HepG2 (cell line): ENCODE data around the gene SGIP1. TPM values are rescaled to one million over a fixed set of nuclear protein-coding genes. Genes with fewer than 3 reads are reported as not detected.

ENCODE experiments used
- ATAC-seq: fragments of 200-7000 bp; cut with Tn5 transposase; 3 replicates; pipeline ENCODE4 v1.9.1; 2020; ENCODE audit warnings: mild to moderate bottlenecking, moderate library complexity
- BruUV-seq: library from RNA; stranded (reverse); fragments of 400-500 nt; replicated peaks from 2 replicates; lab custom pipeline; 2021; lab: Mats Ljungman, UMichigan
- CTCF ChIA-PET: fragments of 300-600 bp; formaldehyde crosslinking; extraction: SDS; loops from one replicate; lab custom pipeline; 2021; ENCODE audit warnings: low total read pairs, inconsistent platforms, low intra/inter-chr PET ratio; lab: Yijun Ruan, JAX
- POLR2A ChIA-PET: fragments of 350-600 bp; sonication (Branson Sonifier 250); formaldehyde crosslinking; loops from one replicate; lab custom pipeline; 2020; ENCODE audit warnings: antibody characterized with exemption, inconsistent platforms; lab: Yijun Ruan, JAX
- DNase-seq: peaks from one replicate; pipeline ENCODE4 v3.0.0-alpha.2; 2015; ENCODE audit warnings: low spot score
- FAIRE-seq: peaks from 3 replicates; lab custom pipeline; 2011; peaks lifted over from hg19 to GRCh38; lab: Jason Lieb, UNC
- H2AFZ ChIP-seq: one replicate; pipeline ENCODE4 v1.6.1; 2011; ENCODE audit warnings: low read length, inconsistent platforms
- H3K27ac ChIP-seq: fragments of 300-600 bp; 3 replicates; pipeline ENCODE4 v1.8.0; 2011; ENCODE audit warnings: mixed run types, mild to moderate bottlenecking, mixed read lengths, low read length, inconsistent platforms; ENCODE audit not compliant: insufficient read depth; ENCODE audit errors: extremely low read length
- H3K27me3 ChIP-seq, 2 experiments: fragments of 200-600 bp in 1 of 2; 2 replicates in 1 of 2; 3 replicates in 1 of 2; pipeline versions ENCODE4 v1.6.0 to v1.8.0; 2011; ENCODE audit warnings: low read length in 2 of 2, mild to moderate bottlenecking in 2 of 2, moderate library complexity in 2 of 2, inconsistent platforms in 1 of 2; ENCODE audit not compliant: insufficient read depth in 2 of 2, control insufficient read depth in 1 of 2
- H3K36me3 ChIP-seq, 2 experiments: fragments of 200-600 bp in 1 of 2; replicated peaks in 1 of 2; 2 replicates in 1 of 2; 3 replicates in 1 of 2; pipeline versions ENCODE4 v1.5.1 to v1.8.0; 2011; ENCODE audit warnings: low read length in 2 of 2, inconsistent platforms in 1 of 2; ENCODE audit not compliant: insufficient read depth in 2 of 2, control insufficient read depth in 1 of 2
- H3K4me1 ChIP-seq: 2 replicates; pipeline ENCODE4 v1.5.1; 2012; ENCODE audit warnings: low read length, inconsistent platforms; ENCODE audit not compliant: insufficient read depth
- H3K4me2 ChIP-seq: 2 replicates; pipeline ENCODE4 v1.6.0; 2011; ENCODE audit warnings: low read depth, low read length, inconsistent platforms
- H3K4me3 ChIP-seq, 3 experiments: fragments of 200-600 bp in 1 of 3; sonication (generic), shearing (Covaris generic) in 1 of 3; replicated peaks in 1 of 3; 2 replicates each; pipeline ENCODE4 v1.5.1; 2011 to 2016; ENCODE audit warnings: low read length in 3 of 3, inconsistent platforms in 2 of 3, low read depth in 2 of 3, mild to moderate bottlenecking in 2 of 3, control low read depth in 1 of 3, mixed read lengths in 1 of 3; ENCODE audit not compliant: insufficient read depth in 1 of 3
- H3K79me2 ChIP-seq: one replicate; pipeline ENCODE4 v1.6.1; 2011; ENCODE audit warnings: low read length, inconsistent platforms; ENCODE audit not compliant: insufficient read depth
- H3K9ac ChIP-seq: 2 replicates; pipeline ENCODE4 v1.6.0; 2011; ENCODE audit warnings: mild to moderate bottlenecking, low read depth, low read length, inconsistent platforms; ENCODE audit not compliant: insufficient read depth
- H3K9me3 ChIP-seq: 2 replicates; pipeline ENCODE4 v1.5.1; 2012; ENCODE audit warnings: mild to moderate bottlenecking, low read length
- H4K20me1 ChIP-seq: 2 replicates; pipeline ENCODE4 v1.6.0; 2011; ENCODE audit warnings: inconsistent platforms, mild to moderate bottlenecking, low read length, moderate library complexity; ENCODE audit not compliant: insufficient read depth
- CREB1 ChIP-seq, 2 experiments: fragments of 450-650 bp in 1 of 2; IDR thresholded peaks; 2 replicates each; pipeline ENCODE4 v1.6.1; 2016 to 2017; ENCODE audit warnings: control low read depth in 1 of 2, mild to moderate bottlenecking in 1 of 2, missing compliant biosample characterization in 1 of 2, missing genetic modification characterization in 1 of 2
- DDIT3 ChIP-seq: sonication (generic); formaldehyde crosslinking; IDR thresholded peaks from 2 replicates; pipeline ENCODE4 v1.4.0; 2020; ENCODE audit warnings: mild to moderate bottlenecking, missing genetic modification reagents
- E2F2 ChIP-seq: sonication (generic); formaldehyde crosslinking; IDR thresholded peaks from 2 replicates; pipeline ENCODE4 v1.4.0; 2020; ENCODE audit warnings: missing genetic modification reagents, borderline replicate concordance
- HIVEP1 ChIP-seq: sonication (generic); formaldehyde crosslinking; IDR thresholded peaks from 2 replicates; pipeline ENCODE4 v1.4.0; 2020; ENCODE audit warnings: mild to moderate bottlenecking, missing genetic modification reagents
- HNF4G ChIP-seq, 2 experiments: sonication (generic) in 1 of 2; formaldehyde crosslinking in 1 of 2; IDR thresholded peaks; 2 replicates each; pipeline versions ENCODE4 v1.4.0 to v1.6.1; 2011 to 2020; ENCODE audit warnings: borderline replicate concordance in 2 of 2, low read depth in 2 of 2, mild to moderate bottlenecking in 2 of 2, low read length in 1 of 2, missing genetic modification reagents in 1 of 2, moderate library complexity in 1 of 2
- KAT7 ChIP-seq: IDR thresholded peaks from 2 replicates; pipeline ENCODE4 v1.6.1; 2018; ENCODE audit warnings: borderline replicate concordance, missing compliant biosample characterization
- NFYB ChIP-seq: sonication (generic); formaldehyde crosslinking; IDR thresholded peaks from 2 replicates; pipeline ENCODE4 v1.4.0; 2020; ENCODE audit warnings: missing genetic modification reagents
- NRL ChIP-seq: sonication (generic); formaldehyde crosslinking; IDR thresholded peaks from 2 replicates; pipeline ENCODE4 v1.5.0; 2020; ENCODE audit warnings: missing genetic modification reagents, mild to moderate bottlenecking, moderate library complexity, borderline replicate concordance
- REST ChIP-seq, 2 experiments: IDR thresholded peaks; 2 replicates each; pipeline ENCODE4 v1.6.1; 2011 to 2012; ENCODE audit warnings: low read length in 2 of 2, borderline replicate concordance in 1 of 2, low read depth in 1 of 2, mild to moderate bottlenecking in 1 of 2, moderate library complexity in 1 of 2
- SNRNP70 ChIP-seq: fragments of 200-400 bp; formaldehyde crosslinking; IDR thresholded peaks from 2 replicates; pipeline ENCODE4 v1.6.1; 2017; ENCODE audit warnings: mild to moderate bottlenecking, low read depth, low read length, moderate library complexity
- YEATS4 ChIP-seq: sonication (generic); formaldehyde crosslinking; IDR thresholded peaks from 2 replicates; pipeline ENCODE4 v1.4.0; 2020; ENCODE audit warnings: missing genetic modification reagents, borderline replicate concordance
- ZFP1 ChIP-seq: IDR thresholded peaks from 2 replicates; pipeline ENCODE4 v1.6.1; 2016
- ZNF788 ChIP-seq: sonication (generic); formaldehyde crosslinking; IDR thresholded peaks from 2 replicates; pipeline ENCODE4 v1.5.0; 2020; ENCODE audit warnings: mild to moderate bottlenecking, missing genetic modification reagents, borderline replicate concordance
- ZNF850 ChIP-seq: sonication (generic); formaldehyde crosslinking; conservative IDR thresholded peaks from 2 replicates; pipeline ENCODE4 v1.9.0; 2021; ENCODE audit warnings: mild to moderate bottlenecking, missing genetic modification reagents
- WGBS: methylation state at CpG from one replicate; pipeline ENCODE4 v1.1.6; 2017; ENCODE audit warnings: low lambda C conversion rate; 5-methylcytosine and 5-hydroxymethylcytosine counted together
- in situ Hi-C: cut with HindIII; loops from 2 replicates; pipeline ENCODE4 v1.10.0; 2017; ENCODE audit warnings: low pct_unique_long_range_greater_than_20kb; ENCODE audit not compliant: extremely low pct_ligation_motif_present
- intact Hi-C: fragments of 100-400 bp; cut with micrococcal nuclease; formaldehyde crosslinking; loops from one replicate; pipeline ENCODE4 v1.10.0; 2022; ENCODE audit not compliant: unreplicated experiment
- polyA plus RNA-seq, 8 experiments: library from polyadenylated mRNA; depleted of rRNA in 3 of 8; stranded (reverse) in 7 of 8; unstranded in 1 of 8; fragments of >200 nt; fragmentation: Illumina TruSeq in 4 of 8; extraction: Trizol in 4 of 8; gene quantifications; 2 replicates each; pipeline versions ENCODE4 v1.2.1 to v1.2.3, GENCODE V29; 2011 to 2016; ENCODE audit warnings: low read depth in 4 of 8, missing spikeins in 1 of 8, mixed read lengths in 1 of 8; ENCODE audit not compliant: insufficient read depth in 1 of 8
- total RNA-seq, 5 experiments: library from RNA; depleted of rRNA; stranded (reverse); fragments of >200 nt; fragmentation: Illumina TruSeq; extraction: Trizol; gene quantifications; 2 replicates each; pipeline ENCODE4 v1.2.3, GENCODE V29; 2016; ENCODE audit warnings: low read depth in 1 of 5

SGIP1 gene
- total and polyA plus RNA-seq, 2 of the 13 experiments (the other 11 are each of a cell fraction or from before 2014, with no cell fraction given): not detected

- no peak overlapping the region for H3K27ac ChIP-seq
- intact Hi-C loops (no loop called here), in situ Hi-C loops (no loop called here)
- ChIA-PET POLR2A (no interaction called here), CTCF (no interaction called here)
- no peaks in the 10 kb centered on the region for H3K36me3 ChIP-seq
- peaks cover 23% of the 10 kb centered on the region for H3K4me1 ChIP-seq
- H3K27me3 ChIP-seq: 0 out of 5 replicates have a peak, but pooled peaks cover 0 to 7% of the 10 kb centered on the region in 2 experiments
- FAIRE-seq (no peak), DNase-seq (no peak), ATAC-seq (no peak)
- 27% methylated on average over 2 of the region's 2 CpGs for WGBS
- no peaks in the 10 kb centered on the region for H3K79me2 ChIP-seq
- no peak overlapping the region for H2AFZ ChIP-seq
- no peak for TF ChIP-seq ZNF850 (CRISPR knock-in tag)
- no peak for TF ChIP-seq ZFP1
- no peak for TF ChIP-seq E2F2 (CRISPR knock-in tag)
- no peak for TF ChIP-seq NFYB (CRISPR knock-in tag)
- no peak for TF ChIP-seq KAT7 (CRISPR knock-in tag)
- TF ChIP-seq SNRNP70: no peak
- TF ChIP-seq REST (IDR thresholded peaks at IDR 0.05; ENCODE audit: borderline replicate concordance in 1 of 2, low read depth in 1 of 2, low read length in 2 of 2): no peak
- TF ChIP-seq DDIT3 (CRISPR knock-in tag): no peak
- TF ChIP-seq HIVEP1 (CRISPR knock-in tag): no peak
- TF ChIP-seq YEATS4 (CRISPR knock-in tag): no peak
- TF ChIP-seq CREB1 (IDR thresholded peaks at IDR 0.05): no peak
- no peak for TF ChIP-seq CREB1 (CRISPR knock-in tag; IDR thresholded peaks at IDR 0.05)
- TF ChIP-seq HNF4G (IDR thresholded peaks at IDR 0.05; ENCODE audit: borderline replicate concordance, low read depth, low read length): no peak
- no peak for TF ChIP-seq HNF4G (CRISPR knock-in tag; IDR thresholded peaks at IDR 0.05; ENCODE audit: borderline replicate concordance, low read depth)
- no peak for TF ChIP-seq NRL (CRISPR knock-in tag)
- TF ChIP-seq ZNF788 (CRISPR knock-in tag): no peak
- H3K4me2 ChIP-seq: no peak overlapping the region
- no TSS peak for BruUV-seq
- H3K4me3 ChIP-seq: no peak overlapping the region
- H3K9me3 ChIP-seq: no peaks in the 10 kb centered on the region
- no peaks in the 10 kb centered on the region for H4K20me1 ChIP-seq
- no peak overlapping the region for H3K9ac ChIP-seq
Observed at GRCh38 chr1:66596191-66596590, 62.2 kb downstream of the SGIP1 start.
